ENCODE measurements around the gene GPR37L1.

GPR37L1 gene, protein sequence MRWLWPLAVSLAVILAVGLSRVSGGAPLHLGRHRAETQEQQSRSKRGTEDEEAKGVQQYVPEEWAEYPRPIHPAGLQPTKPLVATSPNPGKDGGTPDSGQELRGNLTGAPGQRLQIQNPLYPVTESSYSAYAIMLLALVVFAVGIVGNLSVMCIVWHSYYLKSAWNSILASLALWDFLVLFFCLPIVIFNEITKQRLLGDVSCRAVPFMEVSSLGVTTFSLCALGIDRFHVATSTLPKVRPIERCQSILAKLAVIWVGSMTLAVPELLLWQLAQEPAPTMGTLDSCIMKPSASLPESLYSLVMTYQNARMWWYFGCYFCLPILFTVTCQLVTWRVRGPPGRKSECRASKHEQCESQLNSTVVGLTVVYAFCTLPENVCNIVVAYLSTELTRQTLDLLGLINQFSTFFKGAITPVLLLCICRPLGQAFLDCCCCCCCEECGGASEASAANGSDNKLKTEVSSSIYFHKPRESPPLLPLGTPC

DNA sequence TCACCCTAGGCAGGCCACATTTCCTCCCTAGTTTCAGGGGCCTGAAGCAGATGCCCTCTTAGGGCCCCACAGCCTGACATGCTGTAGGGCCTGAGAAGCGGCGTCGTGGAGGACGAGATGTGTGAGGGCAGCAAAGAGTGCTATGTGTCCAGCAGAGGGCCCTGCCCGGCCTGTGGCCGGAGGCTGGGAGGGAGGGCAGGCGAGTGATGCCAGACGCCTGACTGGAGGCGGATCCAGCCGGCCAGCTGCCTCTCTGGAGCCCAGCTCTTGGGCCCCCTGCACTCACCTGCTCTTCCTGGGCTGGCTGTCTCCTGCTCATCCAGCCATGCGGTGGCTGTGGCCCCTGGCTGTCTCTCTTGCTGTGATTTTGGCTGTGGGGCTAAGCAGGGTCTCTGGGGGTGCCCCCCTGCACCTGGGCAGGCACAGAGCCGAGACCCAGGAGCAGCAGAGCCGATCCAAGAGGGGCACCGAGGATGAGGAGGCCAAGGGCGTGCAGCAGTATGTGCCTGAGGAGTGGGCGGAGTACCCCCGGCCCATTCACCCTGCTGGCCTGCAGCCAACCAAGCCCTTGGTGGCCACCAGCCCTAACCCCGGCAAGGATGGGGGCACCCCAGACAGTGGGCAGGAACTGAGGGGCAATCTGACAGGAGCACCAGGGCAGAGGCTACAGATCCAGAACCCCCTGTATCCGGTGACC, at the start of gene GPR37L1:
Gene GPR37L1, plus strand, starts transcription at position 279 of the 697 bp plus-strand sequence. Its CDS starts 47 bp downstream, at position 326.
- TF ChIP-seq, protein P1, sequence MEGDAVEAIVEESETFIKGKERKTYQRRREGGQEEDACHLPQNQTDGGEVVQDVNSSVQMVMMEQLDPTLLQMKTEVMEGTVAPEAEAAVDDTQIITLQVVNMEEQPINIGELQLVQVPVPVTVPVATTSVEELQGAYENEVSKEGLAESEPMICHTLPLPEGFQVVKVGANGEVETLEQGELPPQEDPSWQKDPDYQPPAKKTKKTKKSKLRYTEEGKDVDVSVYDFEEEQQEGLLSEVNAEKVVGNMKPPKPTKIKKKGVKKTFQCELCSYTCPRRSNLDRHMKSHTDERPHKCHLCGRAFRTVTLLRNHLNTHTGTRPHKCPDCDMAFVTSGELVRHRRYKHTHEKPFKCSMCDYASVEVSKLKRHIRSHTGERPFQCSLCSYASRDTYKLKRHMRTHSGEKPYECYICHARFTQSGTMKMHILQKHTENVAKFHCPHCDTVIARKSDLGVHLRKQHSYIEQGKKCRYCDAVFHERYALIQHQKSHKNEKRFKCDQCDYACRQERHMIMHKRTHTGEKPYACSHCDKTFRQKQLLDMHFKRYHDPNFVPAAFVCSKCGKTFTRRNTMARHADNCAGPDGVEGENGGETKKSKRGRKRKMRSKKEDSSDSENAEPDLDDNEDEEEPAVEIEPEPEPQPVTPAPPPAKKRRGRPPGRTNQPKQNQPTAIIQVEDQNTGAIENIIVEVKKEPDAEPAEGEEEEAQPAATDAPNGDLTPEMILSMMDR (conservative IDR thresholded peaks at IDR 0.05; ENCODE audit: control insufficient read depth, insufficient read depth, low read depth, low read length), result peak; percentile 50
- H3K4me3 ChIP-seq (ENCODE audit: control insufficient read depth, low read depth, low read length), result no peak within 1 kb of the TSS
- peak; percentile 56 for DNase-seq (ENCODE audit: low read depth)

DNA sequence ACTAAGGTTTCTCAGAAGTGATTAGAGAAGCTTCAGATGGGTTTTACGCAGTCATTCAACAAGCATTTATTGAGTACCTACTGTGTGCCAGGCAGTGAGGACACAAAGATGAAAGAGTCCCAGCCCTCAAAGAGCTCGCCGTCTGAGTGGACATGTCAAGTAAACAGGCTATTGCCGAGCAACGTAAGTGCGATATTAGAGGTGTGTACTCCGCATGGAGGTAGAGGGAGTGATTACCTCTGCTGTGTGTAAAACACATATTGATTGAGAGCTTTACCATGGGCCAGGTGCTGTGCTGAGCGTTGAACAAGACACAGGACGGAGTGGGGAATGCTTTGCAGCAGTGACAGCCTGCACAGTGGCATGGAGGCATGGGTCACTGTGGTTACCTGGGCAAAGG, 49.5 kb upstream of the GPR37L1 start:
- DNase-seq (ENCODE audit: low read depth), result no peak
- TF ChIP-seq, protein P1 (conservative IDR thresholded peaks at IDR 0.05; ENCODE audit: control insufficient read depth, insufficient read depth, low read depth, low read length), result no peak
- H3K4me3 ChIP-seq (ENCODE audit: control insufficient read depth, low read depth, low read length), result no peak overlapping the region

DNA sequence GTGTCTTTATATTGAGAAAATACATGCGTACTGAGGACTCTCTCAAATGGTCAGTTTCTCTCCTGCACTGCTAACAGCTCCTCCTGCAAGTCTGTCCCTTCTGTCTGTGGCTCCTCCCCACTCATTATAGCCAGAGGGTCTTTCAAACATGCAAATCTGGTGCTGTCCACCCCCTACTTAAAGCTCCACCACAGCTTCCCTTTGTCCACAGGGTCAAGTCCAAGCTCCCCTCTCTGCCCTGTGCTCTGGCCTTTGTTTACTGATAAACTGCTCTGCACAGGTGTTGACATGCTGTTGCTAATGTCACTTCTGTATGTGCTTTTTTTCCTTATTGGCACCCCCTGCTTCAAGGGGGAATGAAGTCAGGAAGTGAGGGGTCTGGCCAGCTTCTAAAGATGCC, 47.7 kb upstream of the GPR37L1 start:
- TF ChIP-seq, protein P1 (conservative IDR thresholded peaks at IDR 0.05; ENCODE audit: control insufficient read depth, insufficient read depth, low read depth, low read length), result no peak
- DNase-seq (ENCODE audit: low read depth), result no peak
- no peak overlapping the region for H3K4me3 ChIP-seq (ENCODE audit: control insufficient read depth, low read depth, low read length)

DNA sequence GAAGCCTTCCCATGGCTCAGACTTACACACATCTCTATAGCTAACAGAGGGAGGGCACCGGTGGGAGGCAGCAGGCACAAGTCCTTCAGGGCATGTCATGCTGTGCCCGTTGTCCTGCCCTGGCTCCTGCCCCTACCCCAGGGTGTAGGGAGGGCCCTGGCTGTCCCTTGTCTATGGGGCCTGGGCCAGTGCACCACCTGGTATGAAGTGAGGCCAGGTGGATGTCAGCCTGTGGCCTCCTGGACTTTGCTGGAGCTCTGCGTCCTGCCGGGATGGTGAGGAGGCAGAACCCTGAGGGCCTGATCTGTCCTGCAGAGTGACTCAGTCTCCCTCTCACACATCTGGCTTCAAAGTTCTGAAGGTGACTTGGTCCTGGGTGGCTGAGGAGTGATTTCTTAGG, 47.3 kb upstream of the GPR37L1 start:
- TF ChIP-seq, protein P1 (conservative IDR thresholded peaks at IDR 0.05; ENCODE audit: control insufficient read depth, insufficient read depth, low read depth, low read length), result no peak

DNA sequence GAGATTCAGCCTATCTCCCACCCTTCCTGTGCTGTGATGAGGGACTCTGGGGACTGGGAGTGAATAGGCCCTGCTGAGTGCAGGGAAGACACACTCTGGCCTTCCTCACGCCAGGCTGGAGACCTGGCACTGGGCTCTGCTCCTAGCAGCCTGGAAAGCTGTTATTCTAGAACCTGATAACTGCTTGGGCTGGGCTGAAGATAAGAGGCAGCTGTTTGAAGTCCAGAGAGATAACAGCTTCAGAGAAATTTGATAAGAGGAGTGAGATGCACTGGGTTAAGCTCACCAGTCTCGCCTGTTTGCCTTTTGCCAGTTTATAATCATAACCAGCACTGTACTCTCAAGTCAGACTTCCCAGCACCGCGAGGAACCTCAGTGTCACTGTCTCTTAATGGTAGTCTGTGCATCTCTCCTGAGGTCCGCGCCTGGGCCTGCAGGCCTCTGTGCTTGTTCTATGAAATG, 46.6 kb upstream of the GPR37L1 start:
- DNase-seq (ENCODE audit: low read depth), result no peak
- TF ChIP-seq, protein P1 (conservative IDR thresholded peaks at IDR 0.05; ENCODE audit: control insufficient read depth, insufficient read depth, low read depth, low read length), result no peak
- H3K4me3 ChIP-seq (ENCODE audit: control insufficient read depth, low read depth, low read length), result no peak overlapping the region

More for the DNA sequence above, 47.3 kb upstream of the GPR37L1 start:
- no peak for DNase-seq (ENCODE audit: low read depth)
- H3K4me3 ChIP-seq (ENCODE audit: control insufficient read depth, low read depth, low read length), result no peak overlapping the region

DNA sequence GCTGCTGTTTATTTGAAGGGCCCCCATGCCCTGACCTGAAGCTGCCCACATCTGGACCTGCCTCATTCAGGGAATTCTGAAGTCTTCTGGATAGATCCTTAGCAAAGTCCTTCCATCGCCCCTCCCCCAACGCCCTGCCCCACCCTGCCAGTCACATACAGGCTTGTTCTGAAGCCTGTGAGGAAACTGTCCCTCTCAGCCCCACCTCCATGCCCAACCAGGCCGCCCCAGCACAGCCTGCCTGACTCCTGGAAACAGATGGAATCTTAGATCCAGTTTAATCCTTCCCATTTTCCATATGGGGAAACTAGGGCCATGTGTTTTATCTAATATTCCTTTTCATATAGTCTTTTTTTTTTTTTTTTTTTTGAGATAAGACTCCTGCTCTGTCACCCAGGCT, 44.5 kb upstream of the GPR37L1 start:
- no peak for DNase-seq (ENCODE audit: low read depth)
- TF ChIP-seq, protein P1 (conservative IDR thresholded peaks at IDR 0.05; ENCODE audit: control insufficient read depth, insufficient read depth, low read depth, low read length), result no peak
- H3K4me3 ChIP-seq (ENCODE audit: control insufficient read depth, low read depth, low read length), result no peak overlapping the region
